NB4 (cell line): Measurements from ENCODE around the gene ERFE.

ENCODE experiments used
- DNase-seq: peaks from one replicate; pipeline ENCODE4 v3.0.0; 2010; ENCODE audit warnings: low read depth
- H3K4me3 ChIP-seq: one replicate; pipeline ENCODE4 v1.5.1; 2011; ENCODE audit warnings: mild to moderate bottlenecking, low read depth, low read length, moderate library complexity
- CTCF ChIP-seq: IDR thresholded peaks from one replicate; pipeline ENCODE4 v1.5.1; 2012; ENCODE audit warnings: low read depth, low read length
- MAX ChIP-seq: IDR thresholded peaks from 2 replicates; pipeline ENCODE4 v1.6.1; 2011; ENCODE audit warnings: low read depth, low read length
- MYC ChIP-seq: IDR thresholded peaks from 2 replicates; pipeline ENCODE4 v1.6.1; 2011; ENCODE audit warnings: low read depth, low read length
- POLR2A ChIP-seq: IDR thresholded peaks from 2 replicates; pipeline ENCODE4 v1.6.1; 2011; ENCODE audit warnings: mild to moderate bottlenecking; ENCODE audit not compliant: insufficient read length; ENCODE audit errors: extremely low read depth

ERFE gene

GRCh38 chr2:238203973-238204683, 45.4 kb downstream of the ERFE start:
- H3K4me3 ChIP-seq, result peak overlapping the region; percentile 71
- DNase-seq, result peak; percentile 96
- peak; percentile 38 for TF ChIP-seq POLR2A
- no peak for TF ChIP-seq CTCF
- peak; percentile 57; the same call in 1 of the 2 replicates for TF ChIP-seq MAX
- TF ChIP-seq MYC, result peak; percentile 52; the same call in 1 of the 2 replicates

GRCh38 chr2:238207006-238207405, 48.2 kb downstream of the ERFE start:
- TF ChIP-seq POLR2A, result no peak
- TF ChIP-seq MYC, result no peak
- no peak for TF ChIP-seq MAX
- TF ChIP-seq CTCF, result no peak
- no peak overlapping the region for H3K4me3 ChIP-seq
- DNase-seq, result no peak

- DNase-seq, result no peak
- no peak for TF ChIP-seq MYC
- no peak for TF ChIP-seq POLR2A
- no peak for TF ChIP-seq MAX
- TF ChIP-seq CTCF, result no peak
- H3K4me3 ChIP-seq, result no peak overlapping the region
Observed at GRCh38 chr2:238216651-238217184, 57.9 kb downstream of the ERFE start.
